ENCODE measurements around the gene VLDLR.

DNA sequence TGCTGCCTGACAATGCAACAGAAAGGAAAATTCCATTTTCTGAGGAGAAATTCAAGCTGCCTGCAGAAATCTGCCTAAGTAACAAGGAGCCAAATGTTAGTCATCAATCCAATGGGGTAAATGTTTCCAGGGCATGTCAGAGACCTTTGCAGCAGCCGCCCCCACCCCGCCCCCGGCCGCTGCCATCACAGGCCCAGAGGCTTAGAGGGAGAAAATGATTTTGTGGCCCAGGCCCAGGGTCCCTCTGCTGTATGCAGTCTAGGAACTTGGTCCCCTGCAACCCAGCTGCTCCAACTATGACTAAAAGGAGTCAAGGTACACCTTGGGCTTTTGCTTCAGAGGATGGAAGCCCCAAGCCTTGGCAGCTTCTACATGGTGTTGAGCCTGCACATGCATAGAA, 45.0 kb downstream of the VLDLR start:
- TF ChIP-seq, protein P1, sequence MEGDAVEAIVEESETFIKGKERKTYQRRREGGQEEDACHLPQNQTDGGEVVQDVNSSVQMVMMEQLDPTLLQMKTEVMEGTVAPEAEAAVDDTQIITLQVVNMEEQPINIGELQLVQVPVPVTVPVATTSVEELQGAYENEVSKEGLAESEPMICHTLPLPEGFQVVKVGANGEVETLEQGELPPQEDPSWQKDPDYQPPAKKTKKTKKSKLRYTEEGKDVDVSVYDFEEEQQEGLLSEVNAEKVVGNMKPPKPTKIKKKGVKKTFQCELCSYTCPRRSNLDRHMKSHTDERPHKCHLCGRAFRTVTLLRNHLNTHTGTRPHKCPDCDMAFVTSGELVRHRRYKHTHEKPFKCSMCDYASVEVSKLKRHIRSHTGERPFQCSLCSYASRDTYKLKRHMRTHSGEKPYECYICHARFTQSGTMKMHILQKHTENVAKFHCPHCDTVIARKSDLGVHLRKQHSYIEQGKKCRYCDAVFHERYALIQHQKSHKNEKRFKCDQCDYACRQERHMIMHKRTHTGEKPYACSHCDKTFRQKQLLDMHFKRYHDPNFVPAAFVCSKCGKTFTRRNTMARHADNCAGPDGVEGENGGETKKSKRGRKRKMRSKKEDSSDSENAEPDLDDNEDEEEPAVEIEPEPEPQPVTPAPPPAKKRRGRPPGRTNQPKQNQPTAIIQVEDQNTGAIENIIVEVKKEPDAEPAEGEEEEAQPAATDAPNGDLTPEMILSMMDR (conservative IDR thresholded peaks at IDR 0.05; ENCODE audit: low read depth, low read length): no peak
- TF ChIP-seq EZH2 (IDR thresholded peaks at IDR 0.05; ENCODE audit: low read length, unreplicated experiment): no peak

Measured in PC-3 (cell line).